ENCODE measurements around the gene ACVR1. TPM values are rescaled to one million over a fixed set of nuclear protein-coding genes. Genes with fewer than 3 reads are reported as not detected.

The ACVR1 gene
- total RNA-seq, 1 donor from 2014 or later, result 14.7 TPM

GRCh38 chr2:157857881-157858280 lies 18.2 kb downstream of the ACVR1 start:
- FAIRE-seq (no peak), DNase-seq (ENCODE audit: low spot score in 2 of 2) (no peak)

GRCh38 chr2:157856187-157856515 lies 20.0 kb downstream of the ACVR1 start:
- FAIRE-seq (no peak), DNase-seq (ENCODE audit: low spot score in 2 of 2) (no peak)

- DNase-seq (ENCODE audit: low spot score in 2 of 2), result no peak
- no peak for FAIRE-seq
Measured at GRCh38 chr2:157853820-157854219, 22.3 kb downstream of the ACVR1 start.

- DNase-seq (ENCODE audit: low spot score in 2 of 2) (no peak), FAIRE-seq (no peak)
Measured at GRCh38 chr2:157853211-157853610, 22.9 kb downstream of the ACVR1 start.

GRCh38 chr2:157849591-157849990 lies 26.5 kb downstream of the ACVR1 start:
- DNase-seq (ENCODE audit: low spot score in 2 of 2) (no peak), FAIRE-seq (no peak)

GRCh38 chr2:157848213-157848612 lies 27.9 kb downstream of the ACVR1 start:
- no peak for FAIRE-seq
- no peak for DNase-seq (ENCODE audit: low spot score in 2 of 2)

- DNase-seq (ENCODE audit: low spot score in 2 of 2) (no peak), FAIRE-seq (no peak)
Measured at GRCh38 chr2:157845081-157845480, 31.0 kb downstream of the ACVR1 start.

- FAIRE-seq (no peak), DNase-seq (ENCODE audit: low spot score in 2 of 2) (no peak)
Measured at GRCh38 chr2:157843935-157844334, 32.2 kb downstream of the ACVR1 start.

GRCh38 chr2:157843081-157843480 lies 33.0 kb downstream of the ACVR1 start:
- DNase-seq (ENCODE audit: low spot score in 2 of 2) (no peak), FAIRE-seq (no peak)

GRCh38 chr2:157842106-157842879 lies 33.8 kb downstream of the ACVR1 start:
- DNase-seq (ENCODE audit: low spot score in 2 of 2) (no peak), FAIRE-seq (no peak)

GRCh38 chr2:157841485-157841884 lies 34.6 kb downstream of the ACVR1 start:
- no peak for DNase-seq (ENCODE audit: low spot score in 2 of 2)
- FAIRE-seq, result no peak

- DNase-seq (ENCODE audit: low spot score in 2 of 2) (no peak), FAIRE-seq (no peak)
Measured at GRCh38 chr2:157840568-157841156, 35.5 kb downstream of the ACVR1 start.

GRCh38 chr2:157839822-157840221 lies 36.3 kb downstream of the ACVR1 start:
- no peak for FAIRE-seq
- no peak for DNase-seq (ENCODE audit: low spot score in 2 of 2)

- no peak for FAIRE-seq
- DNase-seq (ENCODE audit: low spot score in 2 of 2), result no peak
Measured at GRCh38 chr2:157839162-157839801, 36.8 kb downstream of the ACVR1 start.

- DNase-seq (ENCODE audit: low spot score in 2 of 2) (peak in 1 of 2 donors; percentile 46), FAIRE-seq (no peak)
Measured at GRCh38 chr2:157838442-157839161, 37.5 kb downstream of the ACVR1 start.

- peak in 1 of 2 donors; percentile 17 for DNase-seq (ENCODE audit: low spot score in 2 of 2)
- FAIRE-seq, result no peak
Measured at GRCh38 chr2:157837851-157838441, 38.2 kb downstream of the ACVR1 start.

GRCh38 chr2:157836531-157836930 lies 39.6 kb downstream of the ACVR1 start:
- DNase-seq (ENCODE audit: low spot score in 2 of 2) (no peak), FAIRE-seq (no peak)

GRCh38 chr2:157835425-157835824 lies 40.7 kb downstream of the ACVR1 start:
- FAIRE-seq (no peak), DNase-seq (ENCODE audit: low spot score in 2 of 2) (no peak)

- DNase-seq (ENCODE audit: low spot score in 2 of 2), result no peak
Measured at GRCh38 chr2:157835006-157835405, 41.1 kb downstream of the ACVR1 start.

GRCh38 chr2:157833721-157834120 lies 42.4 kb downstream of the ACVR1 start:
- FAIRE-seq (no peak), DNase-seq (ENCODE audit: low spot score in 2 of 2) (no peak)

More at GRCh38 chr2:157835006-157835405, 41.1 kb downstream of the ACVR1 start:
- no peak for FAIRE-seq

All from frontal cortex (tissue), 4 donors.